Smooth muscle cell (in vitro differentiated cells): Measurements from ENCODE around the gene ARL8A. TPM values are rescaled to one million over a fixed set of nuclear protein-coding genes. Genes with fewer than 3 reads are reported as not detected.

ENCODE experiments used
- DNase-seq: peaks from one replicate; lab custom pipeline; 2025; ENCODE audit not compliant: unreplicated experiment; lab: John Stamatoyannopoulos, UW
- H2AFZ ChIP-seq: fragments of 200-600 bp; sonication (generic); 2 replicates; pipeline ENCODE4 v1.6.0; 2016; ENCODE audit warnings: antibody characterized with exemption, low read depth, mild to moderate bottlenecking
- H3F3A ChIP-seq: fragments of 200-600 bp; sonication (generic); 2 replicates; pipeline ENCODE4 v1.6.0; 2017; ENCODE audit warnings: antibody characterized with exemption, low read depth
- H3K27ac ChIP-seq: fragments of 200-600 bp; sonication (generic); 2 replicates; pipeline ENCODE4 v1.5.1; 2016; ENCODE audit warnings: low read depth, mild to moderate bottlenecking
- H3K27me3 ChIP-seq: fragments of 200-600 bp; sonication (generic); 2 replicates; pipeline ENCODE4 v1.6.1; 2016; ENCODE audit warnings: low read depth, mild to moderate bottlenecking
- H3K36me3 ChIP-seq: fragments of 200-600 bp; sonication (generic); 2 replicates; pipeline ENCODE4 v1.5.1; 2016; ENCODE audit warnings: low read depth
- H3K4me1 ChIP-seq: fragments of 200-600 bp; sonication (generic); 2 replicates; pipeline ENCODE4 v1.5.1; 2016; ENCODE audit warnings: low read depth
- H3K4me2 ChIP-seq: fragments of 200-600 bp; sonication (generic); 2 replicates; pipeline ENCODE4 v1.6.0; 2016; ENCODE audit warnings: mild to moderate bottlenecking
- H3K4me3 ChIP-seq: fragments of 200-600 bp; sonication (generic); 2 replicates; pipeline ENCODE4 v1.5.1; 2016; ENCODE audit warnings: mild to moderate bottlenecking
- H3K79me2 ChIP-seq: fragments of 200-600 bp; sonication (generic); 2 replicates; pipeline ENCODE4 v1.6.0; 2016; ENCODE audit warnings: low read depth, mild to moderate bottlenecking
- H3K9ac ChIP-seq: fragments of 200-600 bp; sonication (generic); 2 replicates; pipeline ENCODE4 v1.6.0; 2016; ENCODE audit warnings: low read depth
- H3K9me3 ChIP-seq: fragments of 200-600 bp; sonication (generic); replicated peaks from 2 replicates; pipeline ENCODE4 v1.5.1; 2016; ENCODE audit warnings: low read depth
- H4K20me1 ChIP-seq: fragments of 200-600 bp; sonication (generic); 2 replicates; pipeline ENCODE4 v1.6.0; 2016; ENCODE audit warnings: low read depth
- WGBS: methylation state at CpG from one replicate; pipeline ENCODE4 v1.1.7; 2016; ENCODE audit warnings: low lambda C conversion rate; 5-methylcytosine and 5-hydroxymethylcytosine counted together
- polyA plus RNA-seq: library from polyadenylated mRNA; unstranded; fragments of >200 nt; fragmentation: Nextera tagmentation; extraction: Ambion mirVana; gene quantifications from 2 replicates; pipeline ENCODE4 v1.2.1, GENCODE V29; 2016
- total RNA-seq: library from RNA; depleted of rRNA; stranded (reverse); fragments of >200 nt; gene quantifications from 2 replicates; pipeline ENCODE4 v1.2.3, GENCODE V29; 2014
- TF ChIP-seq, protein P1 (sequence below): fragments of 200-600 bp; sonication (generic); IDR thresholded peaks from 2 replicates; pipeline ENCODE4 v1.5.1; 2017; ENCODE audit warnings: borderline replicate concordance, mild to moderate bottlenecking, antibody characterized with exemption; ENCODE audit not compliant: insufficient read depth, poor library complexity, severe bottlenecking

ARL8A gene
- total and polyA plus RNA-seq, 2 experiments from 2014 or later, result 44.8 to 54.7 TPM

- no peaks in the 10 kb centered on the region for H3K9me3 ChIP-seq
- H3K27me3 ChIP-seq, result no peaks in the 10 kb centered on the region
- H3K4me3 ChIP-seq, result no peak overlapping the region
- TF ChIP-seq, protein P1, sequence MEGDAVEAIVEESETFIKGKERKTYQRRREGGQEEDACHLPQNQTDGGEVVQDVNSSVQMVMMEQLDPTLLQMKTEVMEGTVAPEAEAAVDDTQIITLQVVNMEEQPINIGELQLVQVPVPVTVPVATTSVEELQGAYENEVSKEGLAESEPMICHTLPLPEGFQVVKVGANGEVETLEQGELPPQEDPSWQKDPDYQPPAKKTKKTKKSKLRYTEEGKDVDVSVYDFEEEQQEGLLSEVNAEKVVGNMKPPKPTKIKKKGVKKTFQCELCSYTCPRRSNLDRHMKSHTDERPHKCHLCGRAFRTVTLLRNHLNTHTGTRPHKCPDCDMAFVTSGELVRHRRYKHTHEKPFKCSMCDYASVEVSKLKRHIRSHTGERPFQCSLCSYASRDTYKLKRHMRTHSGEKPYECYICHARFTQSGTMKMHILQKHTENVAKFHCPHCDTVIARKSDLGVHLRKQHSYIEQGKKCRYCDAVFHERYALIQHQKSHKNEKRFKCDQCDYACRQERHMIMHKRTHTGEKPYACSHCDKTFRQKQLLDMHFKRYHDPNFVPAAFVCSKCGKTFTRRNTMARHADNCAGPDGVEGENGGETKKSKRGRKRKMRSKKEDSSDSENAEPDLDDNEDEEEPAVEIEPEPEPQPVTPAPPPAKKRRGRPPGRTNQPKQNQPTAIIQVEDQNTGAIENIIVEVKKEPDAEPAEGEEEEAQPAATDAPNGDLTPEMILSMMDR, result no peak
- H3K79me2 ChIP-seq, result no peaks in the 10 kb centered on the region
- no peaks in the 10 kb centered on the region for H4K20me1 ChIP-seq
- no peak overlapping the region for H2AFZ ChIP-seq
- H3K27ac ChIP-seq, result no peak overlapping the region
- no peaks in the 10 kb centered on the region for H3F3A ChIP-seq
- no peak overlapping the region for H3K9ac ChIP-seq
- WGBS, result 85% methylated on average over 4 of the region's 4 CpGs
- no peak for DNase-seq
- H3K4me2 ChIP-seq, result no peak overlapping the region
- H3K4me1 ChIP-seq, result peaks cover 9% of the 10 kb centered on the region
- H3K36me3 ChIP-seq, result no peaks in the 10 kb centered on the region
These were observed 43.4 kb downstream of the ARL8A start for GRCh38 chr1:202101184-202101583.

DNA sequence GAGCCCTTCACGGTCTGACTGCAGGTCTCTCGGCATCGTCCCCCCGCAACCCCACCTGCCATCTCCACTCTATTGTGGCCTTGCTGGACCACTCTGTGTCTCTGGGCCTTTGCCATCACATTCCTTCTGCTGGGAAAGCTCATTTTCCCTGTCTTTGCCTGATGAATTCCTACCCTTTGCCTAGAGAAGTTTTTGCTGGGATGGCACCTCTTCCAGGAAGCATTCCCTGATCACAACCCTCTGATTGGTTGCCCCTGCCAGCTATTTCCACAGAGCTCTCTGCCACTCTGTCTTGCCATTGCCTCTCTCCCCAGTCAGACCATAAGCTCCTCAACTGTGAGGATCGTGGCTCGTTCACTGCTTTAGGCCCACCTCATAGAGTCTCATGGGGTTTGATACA is 50.7 kb downstream of the ARL8A start:
- WGBS, result 97% methylated on average over 6 of the region's 6 CpGs
- DNase-seq, result no peak
- TF ChIP-seq, protein P1, result no peak

GRCh38 chr1:202090994-202091393 is 53.5 kb downstream of the ARL8A start:
- Histone ChIP-seq H3K79me2 (no peaks in the 10 kb centered on the region), H3F3A (no peaks in the 10 kb centered on the region), H3K9ac (no peak overlapping the region), H3K9me3 (no peaks in the 10 kb centered on the region), H3K4me2 (no peak overlapping the region), H3K27ac (no peak overlapping the region), H3K4me1 (peaks cover 4% of the 10 kb centered on the region), H3K27me3 (no peaks in the 10 kb centered on the region), H3K4me3 (no peak overlapping the region), H2AFZ (no peak overlapping the region), H4K20me1 (no peaks in the 10 kb centered on the region), H3K36me3 (no peaks in the 10 kb centered on the region)
- no peak for DNase-seq
- TF ChIP-seq, protein P1, result no peak
- WGBS, result 98% methylated on average over 3 of the region's 3 CpGs

More for the DNA sequence above, 50.7 kb downstream of the ARL8A start:
- Histone ChIP-seq H3K36me3 (no peaks in the 10 kb centered on the region), H4K20me1 (no peaks in the 10 kb centered on the region), H3K9ac (no peak overlapping the region), H3K4me1 (no peaks in the 10 kb centered on the region), H3K9me3 (no peaks in the 10 kb centered on the region), H3F3A (no peaks in the 10 kb centered on the region), H3K27me3 (no peaks in the 10 kb centered on the region), H2AFZ (no peak overlapping the region), H3K4me3 (no peak overlapping the region), H3K4me2 (no peak overlapping the region), H3K79me2 (no peaks in the 10 kb centered on the region), H3K27ac (no peak overlapping the region)

DNA sequence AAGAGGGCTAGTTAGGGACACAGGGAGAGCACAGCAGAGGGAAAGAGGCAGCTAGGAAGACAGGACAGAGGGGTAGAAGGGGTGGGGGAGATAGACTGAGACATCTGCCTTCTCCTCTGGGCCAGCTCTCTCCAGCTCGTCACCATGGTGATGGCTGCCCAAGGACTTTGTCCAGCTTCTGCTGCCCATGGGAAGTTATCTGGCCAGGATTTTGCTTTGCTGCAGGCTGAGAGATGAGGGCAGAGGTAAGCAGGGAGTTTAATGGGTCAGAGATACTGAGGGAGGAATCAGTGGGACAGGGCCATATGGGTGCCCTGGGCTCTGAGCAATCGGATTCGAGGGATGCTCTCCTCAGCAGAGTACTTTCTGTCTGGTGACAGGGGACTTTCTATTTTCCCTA is 56.3 kb downstream of the ARL8A start:
- TF ChIP-seq, protein P1, result no peak
- Histone ChIP-seq H3K4me2 (no peak overlapping the region), H3F3A (no peaks in the 10 kb centered on the region), H2AFZ (no peak overlapping the region), H3K79me2 (no peaks in the 10 kb centered on the region), H3K4me1 (peaks cover 13% of the 10 kb centered on the region), H3K9me3 (no peaks in the 10 kb centered on the region), H4K20me1 (no peaks in the 10 kb centered on the region), H3K36me3 (no peaks in the 10 kb centered on the region), H3K27ac (no peak overlapping the region), H3K4me3 (no peak overlapping the region), H3K27me3 (no peaks in the 10 kb centered on the region), H3K9ac (no peak overlapping the region)
- 94% methylated on average over 3 of the region's 3 CpGs for WGBS
- DNase-seq, result no peak
